Prostate gland (tissue), 2 donors: ENCODE data around the gene SAMD4A. TPM values are rescaled to one million over a fixed set of nuclear protein-coding genes. Genes with fewer than 3 reads are reported as not detected.

Source experiments
- DNase-seq: peaks from one replicate; pipeline ENCODE4 v3.0.0-alpha.2; 2019; ENCODE audit warnings: low spot score
- H3K27ac ChIP-seq, 2 donors: fragments of 200-600 bp; sonication (generic); 2 replicates each; pipeline ENCODE4 v1.5.1; 2017 to 2019
- H3K27me3 ChIP-seq: fragments of 200-600 bp; sonication (generic); replicated peaks from 2 replicates; pipeline ENCODE4 v1.5.1; 2019; ENCODE audit not compliant: insufficient read depth
- H3K36me3 ChIP-seq, 2 donors: fragments of 200-600 bp; sonication (generic); 1 replicate in 1 of 2; 2 replicates in 1 of 2; pipeline versions ENCODE4 v1.5.1 to v1.8.1; 2017 to 2019
- H3K4me1 ChIP-seq: fragments of 200-600 bp; sonication (generic); replicated peaks from 2 replicates; pipeline ENCODE4 v1.5.1; 2019
- H3K4me3 ChIP-seq, 2 donors: fragments of 200-600 bp; sonication (generic); 2 replicates each; pipeline ENCODE4 v1.5.1; 2017 to 2019
- H3K9me3 ChIP-seq: fragments of 200-600 bp; sonication (generic); 2 replicates; pipeline ENCODE4 v1.5.1; 2017
- CTCF ChIP-seq, 4 experiments: fragments of 200-600 bp in 2 of 4; fragments of 450-650 bp in 2 of 4; sonication (generic) in 2 of 4; IDR thresholded peaks; 1 replicate in 3 of 4; 2 replicates in 1 of 4; pipeline ENCODE4 v1.5.1; 2016 to 2019; ENCODE audit warnings: antibody characterized with exemption in 4 of 4, mild to moderate bottlenecking in 2 of 4, moderate library complexity in 2 of 4
- POLR2A ChIP-seq: fragments of 450-650 bp; IDR thresholded peaks from one replicate; pipeline ENCODE4 v1.6.1; 2016; ENCODE audit warnings: antibody characterized with exemption, mild to moderate bottlenecking
- POLR2AphosphoS5 ChIP-seq: sonication (generic); formaldehyde crosslinking; IDR thresholded peaks from one replicate; pipeline ENCODE4 v1.6.1; 2017; ENCODE audit warnings: antibody characterized with exemption
- WGBS: methylation state at CpG from one replicate; pipeline ENCODE4 v1.1.5; 2018; 5-methylcytosine and 5-hydroxymethylcytosine counted together
- intact Hi-C: fragments of 100-400 bp; cut with DNase I; formaldehyde crosslinking; loops from one replicate; pipeline ENCODE4 v1.14.2; 2022
- total RNA-seq, 2 donors: library from RNA; depleted of rRNA; stranded (reverse); fragments of >200 nt; gene quantifications; one replicate each; pipeline ENCODE4 v1.1.0, GENCODE V29; 2016

Gene SAMD4A
- total RNA-seq, 2 donors from 2014 or later, result 18.1 to 38.5 TPM

- intact Hi-C loops, result loop anchor here (5.0 kb wide), 1 partner anchor 34 kb away; no protein-coding TSS in a partner anchor
- Histone ChIP-seq H3K36me3 (no peaks in the 10 kb centered on the region), H3K27me3 (no peaks in the 10 kb centered on the region), H3K9me3 (no peaks in the 10 kb centered on the region), H3K4me3 (no peak overlapping the region), H3K27ac (no peak overlapping the region), H3K4me1 (no peaks in the 10 kb centered on the region)
- TF ChIP-seq CTCF (IDR thresholded peaks at IDR 0.05) (no peak), POLR2AphosphoS5 (no peak), POLR2A (no peak)
- DNase-seq, result no peak
- WGBS, result 84% methylated on average over 3 of the region's 3 CpGs
These were observed 39.8 kb downstream of the SAMD4A start for GRCh38 chr14:54606631-54607133.

GRCh38 chr14:54609576-54609975, 42.6 kb downstream of the SAMD4A start:
- TF ChIP-seq POLR2AphosphoS5, result no peak
- no peak for TF ChIP-seq POLR2A
- TF ChIP-seq CTCF (IDR thresholded peaks at IDR 0.05), result no peak
- intact Hi-C loops, result loop anchor here (5.0 kb wide), 1 partner anchor 37 kb away; no protein-coding TSS in a partner anchor
- WGBS, result 37% methylated on average over 5 of the region's 5 CpGs
- Histone ChIP-seq H3K9me3 (no peaks in the 10 kb centered on the region), H3K4me3 (no peak overlapping the region), H3K4me1 (no peaks in the 10 kb centered on the region), H3K27me3 (no peaks in the 10 kb centered on the region), H3K36me3 (no peaks in the 10 kb centered on the region), H3K27ac (no peak overlapping the region)
- no peak for DNase-seq

- TF ChIP-seq POLR2AphosphoS5 (no peak), CTCF (IDR thresholded peaks at IDR 0.05) (no peak), POLR2A (no peak)
- H3K36me3 ChIP-seq, result no peaks in the 10 kb centered on the region
- H3K4me1 ChIP-seq, result no peaks in the 10 kb centered on the region
- H3K27me3 ChIP-seq, result no peaks in the 10 kb centered on the region
- intact Hi-C loops, result no loop called here
- WGBS, result 83% methylated on average over 12 of the region's 12 CpGs
- no peak overlapping the region for H3K27ac ChIP-seq
- DNase-seq, result no peak
- no peak overlapping the region for H3K4me3 ChIP-seq
- H3K9me3 ChIP-seq, result no peaks in the 10 kb centered on the region
These were observed 43.4 kb downstream of the SAMD4A start for GRCh38 chr14:54610051-54610977.

GRCh38 chr14:54614296-54614695, 47.4 kb downstream of the SAMD4A start:
- Histone ChIP-seq H3K36me3 (no peaks in the 10 kb centered on the region), H3K9me3 (no peaks in the 10 kb centered on the region), H3K27me3 (no peaks in the 10 kb centered on the region), H3K27ac (no peak overlapping the region), H3K4me3 (no peak overlapping the region), H3K4me1 (no peaks in the 10 kb centered on the region)
- no peak for DNase-seq
- intact Hi-C loops, result no loop called here
- TF ChIP-seq POLR2A (no peak), CTCF (IDR thresholded peaks at IDR 0.05) (no peak), POLR2AphosphoS5 (no peak)
- 64% methylated on average over 3 of the region's 3 CpGs for WGBS

DNA sequence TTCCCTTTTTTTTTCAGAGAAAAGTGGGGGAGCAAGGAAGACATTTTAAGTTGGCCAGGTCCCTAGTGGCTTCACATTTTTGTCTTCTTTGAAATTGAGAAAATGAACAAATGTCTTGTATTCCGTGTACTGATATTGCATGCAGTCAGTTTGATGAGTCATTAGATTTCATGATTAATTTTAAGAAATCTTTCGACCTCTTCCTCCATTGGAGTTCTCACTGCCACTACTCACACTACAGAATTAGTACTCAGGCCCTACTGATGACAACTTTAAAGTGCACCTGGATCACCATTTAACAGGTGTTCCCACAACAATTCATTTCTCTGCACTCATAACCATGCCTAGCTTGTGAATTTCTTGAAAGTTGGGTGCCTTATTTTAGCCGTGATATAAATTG, 50.5 kb downstream of the SAMD4A start:
- no peak for DNase-seq
- no peak for TF ChIP-seq CTCF (IDR thresholded peaks at IDR 0.05)
- Histone ChIP-seq H3K27ac (no peak overlapping the region), H3K9me3 (no peaks in the 10 kb centered on the region), H3K36me3 (no peaks in the 10 kb centered on the region), H3K27me3 (no peaks in the 10 kb centered on the region), H3K4me3 (no peak overlapping the region), H3K4me1 (no peaks in the 10 kb centered on the region)
- intact Hi-C loops, result no loop called here
- WGBS, result 88% methylated on average over 3 of the region's 3 CpGs
